ENCODE results near the gene CCDC63.

CCDC63 gene

DNA sequence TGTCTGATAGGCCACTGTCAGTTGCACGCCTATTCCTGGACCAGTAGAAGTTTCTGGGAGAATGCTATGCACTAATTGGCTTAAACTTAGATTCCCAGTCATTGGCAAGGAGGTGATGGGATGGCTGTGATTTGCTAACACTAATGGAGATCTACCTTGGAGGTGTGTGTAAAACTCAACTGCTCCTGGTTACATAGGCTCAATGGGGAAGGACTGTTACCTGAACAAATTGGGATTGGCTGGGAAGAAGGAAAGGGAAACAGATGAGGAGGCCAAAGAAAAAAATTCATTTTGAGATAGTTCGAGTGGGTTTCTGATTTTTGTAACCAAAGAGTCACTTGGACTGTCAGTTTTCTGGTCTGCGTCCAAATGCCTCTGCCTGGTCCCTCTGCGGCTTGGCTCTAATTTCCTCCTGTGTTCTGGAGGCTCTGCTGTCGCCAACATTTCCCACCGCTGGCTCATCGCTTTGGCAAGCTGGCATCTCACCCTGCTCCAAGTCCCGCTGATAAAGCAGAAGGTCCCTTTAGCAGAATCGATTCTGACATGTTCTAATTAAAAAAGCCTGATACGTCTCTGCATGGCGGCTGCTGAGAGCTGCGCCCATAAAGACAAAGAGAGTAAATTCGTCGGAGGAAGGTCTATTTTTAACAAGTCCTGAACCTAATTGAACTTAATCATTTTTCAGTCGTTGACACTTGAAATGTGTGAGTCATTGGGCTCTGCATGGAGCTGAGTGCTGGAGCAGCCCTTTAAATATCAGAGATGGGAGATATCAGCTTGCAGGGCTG lies 2.0 kb upstream of the CCDC63 start:
- TF ChIP-seq YY1 (IDR thresholded peaks at IDR 0.05; ENCODE audit: low read depth) (no peak), ZBTB7A (IDR thresholded peaks at IDR 0.05; ENCODE audit: low read depth) (no peak), EP300 (IDR thresholded peaks at IDR 0.05; ENCODE audit: borderline replicate concordance) (no peak), TAF1 (IDR thresholded peaks at IDR 0.05; ENCODE audit: low read depth) (no peak), EGR1 (IDR thresholded peaks at IDR 0.05) (no peak), MAX (IDR thresholded peaks at IDR 0.05) (no peak), TEAD4 (IDR thresholded peaks at IDR 0.05) (no peak), USF1 (IDR thresholded peaks at IDR 0.05) (no peak), FOXM1 (IDR thresholded peaks at IDR 0.05; ENCODE audit: borderline replicate concordance, low read depth) (no peak), NFIC (IDR thresholded peaks at IDR 0.05) (no peak), CEBPB (IDR thresholded peaks at IDR 0.05) (no peak), TCF12 (IDR thresholded peaks at IDR 0.05; ENCODE audit: low read depth) (no peak)
- TF ChIP-seq, protein P1, sequence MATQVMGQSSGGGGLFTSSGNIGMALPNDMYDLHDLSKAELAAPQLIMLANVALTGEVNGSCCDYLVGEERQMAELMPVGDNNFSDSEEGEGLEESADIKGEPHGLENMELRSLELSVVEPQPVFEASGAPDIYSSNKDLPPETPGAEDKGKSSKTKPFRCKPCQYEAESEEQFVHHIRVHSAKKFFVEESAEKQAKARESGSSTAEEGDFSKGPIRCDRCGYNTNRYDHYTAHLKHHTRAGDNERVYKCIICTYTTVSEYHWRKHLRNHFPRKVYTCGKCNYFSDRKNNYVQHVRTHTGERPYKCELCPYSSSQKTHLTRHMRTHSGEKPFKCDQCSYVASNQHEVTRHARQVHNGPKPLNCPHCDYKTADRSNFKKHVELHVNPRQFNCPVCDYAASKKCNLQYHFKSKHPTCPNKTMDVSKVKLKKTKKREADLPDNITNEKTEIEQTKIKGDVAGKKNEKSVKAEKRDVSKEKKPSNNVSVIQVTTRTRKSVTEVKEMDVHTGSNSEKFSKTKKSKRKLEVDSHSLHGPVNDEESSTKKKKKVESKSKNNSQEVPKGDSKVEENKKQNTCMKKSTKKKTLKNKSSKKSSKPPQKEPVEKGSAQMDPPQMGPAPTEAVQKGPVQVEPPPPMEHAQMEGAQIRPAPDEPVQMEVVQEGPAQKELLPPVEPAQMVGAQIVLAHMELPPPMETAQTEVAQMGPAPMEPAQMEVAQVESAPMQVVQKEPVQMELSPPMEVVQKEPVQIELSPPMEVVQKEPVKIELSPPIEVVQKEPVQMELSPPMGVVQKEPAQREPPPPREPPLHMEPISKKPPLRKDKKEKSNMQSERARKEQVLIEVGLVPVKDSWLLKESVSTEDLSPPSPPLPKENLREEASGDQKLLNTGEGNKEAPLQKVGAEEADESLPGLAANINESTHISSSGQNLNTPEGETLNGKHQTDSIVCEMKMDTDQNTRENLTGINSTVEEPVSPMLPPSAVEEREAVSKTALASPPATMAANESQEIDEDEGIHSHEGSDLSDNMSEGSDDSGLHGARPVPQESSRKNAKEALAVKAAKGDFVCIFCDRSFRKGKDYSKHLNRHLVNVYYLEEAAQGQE (IDR thresholded peaks at IDR 0.05; ENCODE audit: low read depth) = no peak

DNA sequence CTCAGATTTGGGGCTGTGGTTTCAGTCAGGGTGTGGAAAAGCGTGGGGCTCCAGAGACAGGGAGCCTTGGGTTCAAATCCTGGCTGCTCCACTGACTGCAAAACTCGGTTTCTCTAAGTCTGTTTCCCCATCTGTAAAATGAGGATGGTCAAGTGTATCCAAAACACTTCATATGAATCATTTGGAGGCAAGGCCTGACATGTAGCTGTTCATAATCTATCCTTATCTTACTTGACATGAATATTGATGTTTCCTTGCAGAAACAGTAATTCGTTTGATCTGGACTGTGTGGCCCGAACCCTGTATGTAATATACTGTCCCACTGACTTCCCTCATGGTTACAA lies 1.5 kb upstream of the CCDC63 start:
- TF ChIP-seq YY1 (IDR thresholded peaks at IDR 0.05; ENCODE audit: low read depth) (no peak), NFIC (IDR thresholded peaks at IDR 0.05) (no peak), EP300 (IDR thresholded peaks at IDR 0.05; ENCODE audit: borderline replicate concordance) (no peak), TEAD4 (IDR thresholded peaks at IDR 0.05) (no peak), TAF1 (IDR thresholded peaks at IDR 0.05; ENCODE audit: low read depth) (no peak)

GRCh38 chr12:110848314-110848923 lies 1.6 kb downstream of the CCDC63 start:
- TF ChIP-seq TCF12 (IDR thresholded peaks at IDR 0.05; ENCODE audit: low read depth) (no peak), EGR1 (IDR thresholded peaks at IDR 0.05) (no peak), USF1 (IDR thresholded peaks at IDR 0.05) (no peak), EP300 (IDR thresholded peaks at IDR 0.05; ENCODE audit: borderline replicate concordance) (no peak), NFIC (IDR thresholded peaks at IDR 0.05) (no peak), CEBPB (IDR thresholded peaks at IDR 0.05) (no peak), FOXM1 (IDR thresholded peaks at IDR 0.05; ENCODE audit: borderline replicate concordance, low read depth) (no peak), TEAD4 (IDR thresholded peaks at IDR 0.05) (no peak), TAF1 (IDR thresholded peaks at IDR 0.05; ENCODE audit: low read depth) (no peak), ZBTB7A (IDR thresholded peaks at IDR 0.05; ENCODE audit: low read depth) (no peak), RAD21 (IDR thresholded peaks at IDR 0.05; ENCODE audit: low read depth) (no peak), YY1 (IDR thresholded peaks at IDR 0.05; ENCODE audit: low read depth) (no peak), CREB1 (IDR thresholded peaks at IDR 0.05; ENCODE audit: low read depth) (no peak)
- TF ChIP-seq, protein P1 (IDR thresholded peaks at IDR 0.05; ENCODE audit: low read depth) = no peak

DNA sequence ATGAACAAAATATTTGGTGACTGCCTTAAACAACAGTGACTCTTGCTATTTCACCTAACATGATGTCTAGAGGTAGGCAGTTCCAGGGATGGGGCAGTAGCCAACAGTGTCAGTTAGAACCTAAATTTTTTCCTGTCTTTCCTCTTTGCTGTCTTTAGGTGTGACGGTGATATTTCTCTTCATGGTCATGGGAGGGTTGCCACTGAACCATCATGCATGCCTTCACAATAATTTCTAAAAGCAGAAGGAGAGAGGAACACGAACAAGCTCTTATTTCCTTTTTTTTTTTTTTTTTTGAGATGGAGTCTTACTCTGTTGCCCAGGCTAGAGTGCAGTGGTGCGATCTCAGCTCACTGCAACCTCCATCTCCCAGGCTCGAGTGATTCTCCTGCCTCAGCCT lies 2.4 kb downstream of the CCDC63 start:
- TF ChIP-seq TCF12 (IDR thresholded peaks at IDR 0.05; ENCODE audit: low read depth) (no peak), FOXM1 (IDR thresholded peaks at IDR 0.05; ENCODE audit: borderline replicate concordance, low read depth) (no peak), CREB1 (IDR thresholded peaks at IDR 0.05; ENCODE audit: low read depth) (no peak), TAF1 (IDR thresholded peaks at IDR 0.05; ENCODE audit: low read depth) (no peak), RAD21 (IDR thresholded peaks at IDR 0.05; ENCODE audit: low read depth) (no peak), ZBTB7A (IDR thresholded peaks at IDR 0.05; ENCODE audit: low read depth) (no peak), EGR1 (IDR thresholded peaks at IDR 0.05) (no peak), MAX (IDR thresholded peaks at IDR 0.05) (no peak), USF1 (IDR thresholded peaks at IDR 0.05) (no peak), YY1 (IDR thresholded peaks at IDR 0.05; ENCODE audit: low read depth) (no peak)

DNA sequence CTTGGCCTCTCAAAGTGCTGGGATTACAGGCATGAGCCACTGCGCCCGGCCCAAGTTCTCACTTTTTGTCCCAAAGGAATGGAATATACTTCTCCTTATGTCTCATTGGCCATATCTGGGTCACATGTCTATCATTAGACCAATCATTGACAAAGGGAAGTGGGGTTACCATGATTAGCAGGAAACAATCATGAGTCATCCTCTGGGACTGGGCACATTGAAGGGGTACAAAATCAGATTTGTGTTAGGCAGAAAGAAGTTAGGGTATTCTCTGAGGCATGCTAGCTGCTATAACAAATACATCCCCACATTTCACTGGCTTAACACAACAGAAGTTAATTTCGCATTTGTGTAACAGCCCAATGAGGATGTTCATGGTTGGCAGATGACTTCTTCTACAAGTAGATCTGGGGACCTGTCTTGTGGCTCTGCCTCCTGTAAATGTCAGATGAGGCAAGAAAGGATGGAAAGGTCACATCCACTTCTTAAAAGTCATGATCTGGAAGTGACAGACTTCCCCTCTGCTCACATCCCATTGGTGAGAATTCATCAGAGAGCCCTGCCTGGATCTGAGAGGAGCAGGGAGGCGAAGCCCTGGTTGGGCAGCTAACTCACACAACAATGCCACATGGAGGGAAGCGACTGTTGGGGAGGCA lies 3.1 kb downstream of the CCDC63 start:
- TF ChIP-seq, protein P1 (IDR thresholded peaks at IDR 0.05; ENCODE audit: low read depth) = no peak
- no peak for TF ChIP-seq RAD21 (IDR thresholded peaks at IDR 0.05; ENCODE audit: low read depth)
- peak; percentile 40; the same call in 1 of the 2 replicates for TF ChIP-seq USF1 (IDR thresholded peaks at IDR 0.05)
- TF ChIP-seq YY1 (IDR thresholded peaks at IDR 0.05; ENCODE audit: low read depth) = no peak
- no peak for TF ChIP-seq CEBPB (IDR thresholded peaks at IDR 0.05)

Measured in Ishikawa (cell line).